ENCODE data around the gene IL1RAPL2.

GRCh38 chrX:104669063-104669462 is 103.1 kb downstream of the IL1RAPL2 start:
- no peak for TF ChIP-seq CTCF (IDR thresholded peaks at IDR 0.05)
- TF ChIP-seq POLR2A (IDR thresholded peaks at IDR 0.05): no peak

Measured in thyroid gland (tissue), 4 donors.